ENCODE data around the gene DHX36.

- no peak for TF ChIP-seq POLR2A (IDR thresholded peaks at IDR 0.05)
- peak in 1 of 4 donors; percentile 38 for TF ChIP-seq EP300 (IDR thresholded peaks at IDR 0.05)
Observed at GRCh38 chr3:154228561-154229216, 95.6 kb downstream of the DHX36 start.
